ENCODE measurements around the gene SUPT20HL2.

SUPT20HL2 gene

DNA sequence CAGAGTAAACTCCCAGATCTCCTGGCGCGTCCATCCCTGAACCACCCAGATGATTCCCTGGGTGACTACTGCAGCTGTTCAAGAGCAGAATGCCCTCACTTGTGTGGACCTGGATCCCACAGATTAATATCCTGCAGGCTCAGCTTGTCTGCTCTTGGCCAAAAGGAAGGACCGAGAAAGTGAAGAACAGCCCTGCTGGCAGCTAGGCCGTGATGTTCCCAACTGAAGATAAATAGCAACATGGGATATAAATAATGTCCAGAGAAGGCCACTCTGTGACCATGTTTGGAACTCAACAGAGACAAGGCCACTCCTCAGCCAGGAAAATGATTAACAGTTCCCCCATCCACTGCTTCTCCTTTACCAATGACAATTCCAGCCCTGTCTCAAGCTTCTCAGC, 21.5 kb downstream of the SUPT20HL2 start:
- in situ Hi-C loops (cut with HindIII; ENCODE audit: low sequenced_read_pairs) = no loop called here
- no peak for DNase-seq (ENCODE audit: low read depth)
- TF ChIP-seq CTCF (IDR thresholded peaks at IDR 0.05; ENCODE audit: low read depth, low read length, missing control alignments) = no peak
- no peak overlapping the region for H3K4me3 ChIP-seq (ENCODE audit: low read depth, low read length)

GRCh38 chrX:24285082-24285481, 28.8 kb downstream of the SUPT20HL2 start:
- no peak for TF ChIP-seq CTCF (IDR thresholded peaks at IDR 0.05; ENCODE audit: low read depth, low read length, missing control alignments)
- DNase-seq (ENCODE audit: low read depth) = no peak
- H3K4me3 ChIP-seq (ENCODE audit: low read depth, low read length) = no peak overlapping the region
- in situ Hi-C loops (cut with HindIII; ENCODE audit: low sequenced_read_pairs) = no loop called here

DNA sequence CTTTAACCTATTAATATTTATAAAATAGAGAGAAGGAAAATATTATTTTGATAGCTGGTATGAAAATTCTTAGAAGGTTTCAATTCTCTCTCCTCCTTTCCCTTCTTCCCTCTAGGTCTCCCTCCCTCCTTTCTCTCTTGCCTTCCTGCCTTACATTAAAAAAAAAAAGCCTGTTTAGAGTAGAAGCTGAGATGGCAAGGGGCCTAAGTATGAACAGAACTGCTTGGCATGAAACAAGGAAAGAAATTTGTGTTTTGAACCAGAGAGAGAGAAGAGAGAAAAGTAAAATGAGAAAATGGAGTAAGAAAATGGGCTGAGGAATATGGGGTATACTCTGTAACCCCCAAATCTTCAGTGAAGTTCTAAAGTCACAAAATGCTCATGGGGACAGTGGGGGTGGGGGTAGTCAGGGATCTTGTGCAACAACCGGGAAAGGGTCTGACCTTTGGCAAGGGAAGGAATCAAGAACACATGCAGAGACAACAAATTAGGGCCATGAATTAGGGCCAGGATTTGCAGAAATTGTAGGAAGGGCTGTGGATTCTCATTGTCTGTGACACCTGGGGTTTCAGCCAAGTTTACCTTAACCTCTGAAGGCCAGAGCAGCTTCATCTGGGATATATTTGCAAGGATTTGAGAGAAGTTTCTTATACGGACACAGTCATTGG, 30.6 kb downstream of the SUPT20HL2 start:
- H3K4me3 ChIP-seq (ENCODE audit: low read depth, low read length) = no peak overlapping the region
- in situ Hi-C loops (cut with HindIII; ENCODE audit: low sequenced_read_pairs) = no loop called here
- TF ChIP-seq CTCF (IDR thresholded peaks at IDR 0.05; ENCODE audit: low read depth, low read length, missing control alignments) = no peak
- DNase-seq (ENCODE audit: low read depth) = no peak

- TF ChIP-seq CTCF (IDR thresholded peaks at IDR 0.05; ENCODE audit: low read depth, low read length, missing control alignments) = no peak
- DNase-seq (ENCODE audit: low read depth) = peak; percentile 24
- H3K4me3 ChIP-seq (ENCODE audit: low read depth, low read length) = no peak overlapping the region
- in situ Hi-C loops (cut with HindIII; ENCODE audit: low sequenced_read_pairs) = no loop called here
Observed at GRCh38 chrX:24282381-24283126, 31.3 kb downstream of the SUPT20HL2 start.

- in situ Hi-C loops (cut with HindIII; ENCODE audit: low sequenced_read_pairs) = no loop called here
- DNase-seq (ENCODE audit: low read depth) = no peak
- H3K4me3 ChIP-seq (ENCODE audit: low read depth, low read length) = no peak overlapping the region
- no peak for TF ChIP-seq CTCF (IDR thresholded peaks at IDR 0.05; ENCODE audit: low read depth, low read length, missing control alignments)
Observed at GRCh38 chrX:24277405-24277804, 36.5 kb downstream of the SUPT20HL2 start.

GRCh38 chrX:24276015-24276414, 37.9 kb downstream of the SUPT20HL2 start:
- no peak for DNase-seq (ENCODE audit: low read depth)
- TF ChIP-seq CTCF (IDR thresholded peaks at IDR 0.05; ENCODE audit: low read depth, low read length, missing control alignments) = no peak
- H3K4me3 ChIP-seq (ENCODE audit: low read depth, low read length) = no peak overlapping the region
- in situ Hi-C loops (cut with HindIII; ENCODE audit: low sequenced_read_pairs) = no loop called here

All from astrocyte of the cerebellum (primary cell).